Middle frontal gyrus (tissue), 1 donor: ENCODE results near the gene C16orf95.

Experiments
- DNase-seq: peaks from one replicate; pipeline ENCODE4 v3.0.0-alpha.2; 2015; ENCODE audit warnings: low spot score; ENCODE audit errors: extremely low spot score

Gene C16orf95

GRCh38 chr16:87332150-87332549, 15.0 kb upstream of the C16orf95 start:
- DNase-seq, result no peak

- DNase-seq, result no peak
These were observed 14.1 kb upstream of the C16orf95 start for GRCh38 chr16:87331241-87331801.

GRCh38 chr16:87330646-87331045, 13.5 kb upstream of the C16orf95 start:
- DNase-seq, result no peak

GRCh38 chr16:87330257-87330624, 13.0 kb upstream of the C16orf95 start:
- no peak for DNase-seq

DNA sequence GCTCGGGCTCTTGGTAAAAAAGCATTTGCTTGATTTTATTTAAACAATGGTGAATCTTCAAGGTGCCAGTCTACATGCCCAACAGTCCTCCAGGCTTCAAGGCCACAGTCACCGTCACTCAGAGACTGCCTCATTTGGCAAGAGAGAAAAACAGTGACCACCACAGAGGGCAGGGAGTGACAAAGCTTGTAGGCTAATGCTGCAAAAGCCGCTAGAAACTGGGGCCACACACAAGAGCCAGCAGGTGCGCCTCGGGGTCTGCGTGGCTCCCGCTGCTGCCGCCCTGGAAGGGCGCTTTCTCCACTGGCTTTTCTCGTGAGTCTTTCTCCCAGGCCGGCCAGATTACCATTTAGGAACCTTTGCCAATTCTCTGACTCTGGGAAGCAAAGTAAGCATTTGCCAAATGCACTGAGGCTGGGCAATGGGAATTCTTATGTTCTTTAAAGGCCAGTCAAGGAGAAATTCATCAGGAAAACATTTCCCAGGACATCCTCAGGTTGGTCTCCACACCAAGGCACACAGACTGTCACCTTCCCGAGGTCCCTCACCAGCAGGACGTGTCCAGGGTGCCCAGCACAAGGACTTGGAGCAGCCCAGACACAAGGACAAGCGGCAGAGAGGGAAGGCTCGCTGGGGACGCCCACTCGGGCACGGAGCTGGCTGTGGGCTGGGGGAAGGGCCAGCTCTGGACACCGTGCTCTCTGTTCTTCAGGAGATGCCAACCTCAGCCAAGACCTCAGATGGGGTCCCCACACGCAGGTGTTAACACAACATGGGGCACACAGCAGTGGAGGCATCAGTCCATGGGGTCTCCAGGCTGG, 12.5 kb upstream of the C16orf95 start:
- DNase-seq, result no peak

DNA sequence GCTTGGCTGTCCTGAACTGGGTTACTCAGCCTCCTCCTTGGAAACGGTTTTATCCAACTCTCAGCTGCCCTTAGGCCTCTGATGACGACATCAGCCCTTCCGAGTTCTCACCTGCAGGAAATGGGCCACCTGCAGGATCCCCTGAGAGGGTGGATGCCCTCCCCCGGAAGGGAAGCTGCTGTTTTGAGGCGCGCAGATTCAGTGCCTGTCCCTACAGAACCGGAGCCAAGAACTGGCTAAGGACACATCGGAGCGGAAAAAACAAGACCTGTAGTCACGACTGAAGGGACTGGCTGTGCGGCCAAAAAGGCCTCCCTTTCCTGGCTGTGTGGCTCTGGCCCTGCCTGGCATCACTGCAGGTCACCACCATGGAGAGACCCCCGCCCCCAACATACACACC, 11.7 kb upstream of the C16orf95 start:
- DNase-seq, result no peak

GRCh38 chr16:87327798-87328495, 10.8 kb upstream of the C16orf95 start:
- no peak for DNase-seq

- DNase-seq, result no peak
These were observed 9.0 kb upstream of the C16orf95 start for GRCh38 chr16:87326151-87326571.

GRCh38 chr16:87325423-87325858, 8.2 kb upstream of the C16orf95 start:
- DNase-seq, result no peak

DNA sequence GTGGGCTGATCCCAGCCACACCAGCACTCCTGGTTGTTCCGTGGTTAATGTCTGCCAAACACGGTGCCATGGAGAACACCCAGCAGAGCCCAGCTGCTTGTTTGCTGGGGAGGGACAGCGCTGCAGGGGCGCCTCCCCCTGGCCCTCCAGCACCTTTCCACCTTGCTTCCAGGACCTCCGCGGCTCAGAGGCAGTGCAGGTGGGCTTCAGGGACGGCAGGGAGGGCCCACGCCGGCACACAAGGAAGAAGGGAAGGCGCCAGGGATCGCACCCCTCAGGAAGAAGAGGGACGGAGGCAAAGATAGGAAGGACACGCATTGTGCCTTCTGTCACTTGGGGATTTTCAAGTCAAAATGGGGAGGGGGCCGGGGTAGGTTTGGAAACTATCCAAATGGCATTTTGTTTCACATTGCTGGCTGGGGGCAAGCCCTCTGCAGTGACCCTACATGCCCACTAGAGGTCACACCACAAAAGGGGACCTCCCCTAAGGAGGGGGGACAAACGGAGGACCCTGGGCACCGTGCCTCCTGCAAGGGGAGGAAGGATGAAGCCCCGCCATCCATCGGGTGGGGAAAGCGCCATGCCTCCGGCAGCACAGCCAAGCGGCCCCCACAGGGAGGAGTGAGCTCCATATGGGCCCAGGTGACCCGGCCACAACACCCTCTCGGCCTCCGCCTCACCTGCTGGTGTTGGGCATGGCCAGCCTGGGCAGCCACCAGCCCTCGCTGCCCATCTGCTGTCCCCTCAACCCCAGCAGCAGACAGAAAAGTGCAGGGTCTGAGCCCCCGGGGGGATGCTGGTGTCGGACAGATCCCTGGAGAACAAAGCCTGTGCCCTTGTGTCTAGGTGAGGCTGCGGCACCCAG, 7.5 kb upstream of the C16orf95 start:
- DNase-seq, result no peak

DNA sequence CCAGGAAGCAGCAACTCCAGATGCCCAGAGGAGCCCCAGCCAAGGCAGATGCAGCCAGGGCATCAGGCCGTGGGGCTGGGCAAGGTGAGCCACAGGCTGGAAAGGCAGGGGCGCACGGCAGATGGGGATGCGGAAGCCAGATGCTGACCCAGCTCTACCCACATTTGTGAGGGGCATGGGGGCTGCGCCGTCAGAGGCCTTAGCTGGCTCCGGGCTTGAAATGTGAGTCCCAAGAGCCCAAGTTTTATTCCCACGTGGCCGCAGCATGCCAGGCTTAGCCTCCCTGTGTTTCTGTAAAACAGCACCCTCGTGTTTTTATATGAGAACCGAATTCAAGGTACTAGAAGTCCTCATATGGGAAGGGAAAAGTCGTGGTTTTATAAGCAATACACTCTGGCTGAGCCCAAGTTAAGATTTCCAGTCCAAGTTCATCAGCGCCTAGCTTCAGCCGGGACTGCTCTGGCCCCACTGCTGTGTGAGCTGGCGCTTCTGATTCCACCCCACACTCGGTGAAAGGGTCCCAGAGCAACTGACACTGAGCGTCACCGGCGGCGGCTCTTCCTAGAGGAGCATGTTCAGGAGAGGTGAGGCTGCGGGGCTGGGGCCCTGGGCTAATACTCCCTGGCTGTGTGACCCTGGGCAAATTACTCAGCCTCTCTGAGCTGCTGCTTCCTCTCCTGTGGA, 6.7 kb upstream of the C16orf95 start:
- DNase-seq, result no peak

DNA sequence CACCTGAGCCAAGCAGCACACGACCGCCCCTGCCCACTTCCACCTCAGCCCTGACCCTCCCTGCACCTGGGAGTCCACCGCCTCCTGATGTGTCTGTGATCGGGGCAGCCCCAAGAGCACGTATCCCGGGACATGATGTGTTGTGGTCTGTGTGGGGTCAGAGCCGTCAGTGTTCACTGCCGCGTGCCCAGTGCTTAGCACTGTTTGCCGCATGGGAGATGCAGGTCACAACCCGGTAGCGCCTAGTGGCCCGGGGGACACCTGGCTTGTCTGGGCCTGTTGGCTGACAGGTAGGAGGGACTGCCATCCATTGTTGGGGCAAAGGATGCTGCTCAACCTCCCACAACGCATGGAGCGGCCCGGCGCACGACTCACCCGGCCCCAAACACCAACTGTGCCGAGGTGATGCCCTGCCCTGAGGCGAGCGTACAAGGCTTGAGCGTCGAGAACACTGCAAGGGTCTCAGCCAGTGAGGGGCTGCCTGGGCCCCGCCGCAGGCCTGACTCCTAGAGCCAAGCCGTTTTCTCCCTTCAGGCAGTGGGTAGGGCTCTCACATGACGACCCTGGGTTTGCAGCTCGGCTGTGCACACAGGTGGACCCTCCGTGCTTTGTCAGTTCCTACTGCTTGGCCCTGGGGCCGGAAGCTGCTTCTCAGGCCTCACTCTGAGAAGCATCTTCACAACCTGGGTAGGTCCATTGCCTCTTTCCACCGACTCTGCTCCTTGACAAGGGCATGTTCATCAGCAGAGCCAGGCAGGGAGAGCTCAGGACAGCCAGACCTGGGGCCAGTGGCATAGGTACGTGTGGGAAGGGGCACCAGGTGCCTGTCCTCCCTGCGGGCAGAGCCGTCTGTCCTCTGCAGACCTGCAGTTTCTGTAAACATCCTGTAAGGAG, 5.9 kb upstream of the C16orf95 start:
- no peak for DNase-seq

DNA sequence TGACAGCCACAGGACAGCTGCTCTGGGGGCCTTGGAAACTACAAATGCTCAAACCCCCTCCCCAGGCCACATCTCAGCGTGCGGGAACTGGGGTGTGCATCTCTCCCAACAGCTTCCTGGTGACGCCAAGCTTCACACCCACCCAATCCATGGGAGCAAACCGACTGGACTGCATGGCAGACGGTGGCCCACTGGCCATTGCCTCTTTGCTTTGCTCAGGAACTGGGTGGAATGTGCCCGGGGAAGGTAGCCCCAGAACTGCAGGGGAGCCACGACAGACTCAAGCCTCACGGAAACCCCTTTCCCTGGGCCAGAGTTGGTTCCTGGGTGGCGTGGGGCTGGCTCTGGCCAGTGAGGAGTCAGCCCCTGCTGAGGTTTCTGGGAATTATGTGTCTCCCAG, 5.2 kb upstream of the C16orf95 start:
- DNase-seq, result no peak

GRCh38 chr16:87321336-87322107, 4.3 kb upstream of the C16orf95 start:
- no peak for DNase-seq

DNA sequence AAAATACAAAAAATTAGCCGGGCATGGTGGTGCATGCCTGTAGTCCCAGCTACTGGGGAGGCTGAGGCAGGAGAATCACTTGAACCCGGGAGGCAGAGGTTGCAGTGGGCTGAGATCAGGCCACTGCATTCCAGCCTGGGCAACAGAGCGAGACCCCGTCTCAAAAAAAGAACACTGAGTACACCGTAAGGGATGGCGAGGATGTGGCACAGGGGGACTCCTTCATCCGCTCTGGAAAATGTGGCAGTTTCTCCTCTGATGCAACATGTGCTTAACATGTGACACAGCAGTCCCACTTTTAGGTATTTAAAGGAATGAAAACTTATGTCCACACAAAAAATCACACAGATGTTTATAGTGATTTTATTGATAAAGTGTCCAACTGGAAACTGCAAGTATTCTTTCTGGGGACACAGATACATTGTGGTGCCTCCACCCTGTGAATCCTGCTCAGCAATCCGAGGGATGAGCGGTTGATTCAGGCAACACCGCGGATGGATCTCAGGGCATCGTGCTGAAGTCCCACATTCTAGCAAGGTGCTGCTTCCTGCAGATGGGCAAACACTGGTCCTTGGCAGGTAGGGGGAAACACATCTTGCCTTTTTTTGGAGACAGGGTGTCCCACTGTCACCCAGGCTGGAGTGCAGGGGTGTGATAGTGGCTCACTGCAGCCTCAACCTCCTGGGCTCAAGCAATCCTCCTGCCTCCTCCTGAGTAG, 3.5 kb upstream of the C16orf95 start:
- no peak for DNase-seq

DNA sequence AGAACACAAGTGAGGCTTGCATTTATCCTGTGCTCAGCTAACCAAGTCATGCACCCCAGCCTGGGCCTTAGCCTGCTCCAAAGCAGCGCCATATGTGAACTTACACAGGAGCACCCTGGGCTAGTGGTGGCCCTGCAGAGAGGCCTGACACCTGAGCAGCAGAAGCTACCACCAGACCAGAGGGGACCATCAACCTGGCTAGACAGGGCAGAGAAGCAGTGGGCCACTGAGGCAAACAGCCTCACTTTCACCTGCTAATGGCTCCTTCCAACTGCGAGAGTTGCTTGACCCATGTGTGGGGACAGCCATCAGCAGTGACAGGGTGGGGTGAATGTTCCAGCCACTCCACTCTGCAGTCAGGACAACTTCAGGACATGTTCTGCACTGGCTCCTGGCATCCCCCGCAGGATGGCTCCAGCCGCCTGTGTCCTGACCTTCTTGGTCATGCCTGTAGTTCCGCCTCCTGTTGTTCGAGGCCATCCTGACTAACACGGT, 2.9 kb upstream of the C16orf95 start:
- no peak for DNase-seq

DNA sequence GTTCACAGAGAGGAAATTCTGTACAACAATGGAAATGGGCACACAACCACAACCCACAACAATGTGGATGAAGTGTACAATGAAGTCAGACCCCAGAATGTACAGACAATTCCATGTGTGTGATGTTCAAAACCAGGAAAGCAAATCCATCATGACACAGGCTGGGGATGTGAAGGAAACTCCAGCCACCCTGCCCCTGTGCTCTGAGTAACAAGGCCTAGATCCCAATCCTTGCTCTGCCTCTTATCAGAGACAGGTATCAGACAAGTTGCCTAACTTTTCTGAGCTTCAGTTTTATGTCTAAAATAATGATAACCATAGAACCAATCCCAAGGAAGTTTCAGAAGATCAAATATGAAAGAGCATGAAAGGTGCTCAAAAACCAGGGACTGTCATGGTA, 1.8 kb upstream of the C16orf95 start:
- no peak for DNase-seq
